ENCODE data around the gene FIS1. TPM values are rescaled to one million over a fixed set of nuclear protein-coding genes. Genes with fewer than 3 reads are reported as not detected.

FIS1 gene
- total and polyA plus RNA-seq, 2 experiments from 2014 or later: 130 to 131 TPM

DNA sequence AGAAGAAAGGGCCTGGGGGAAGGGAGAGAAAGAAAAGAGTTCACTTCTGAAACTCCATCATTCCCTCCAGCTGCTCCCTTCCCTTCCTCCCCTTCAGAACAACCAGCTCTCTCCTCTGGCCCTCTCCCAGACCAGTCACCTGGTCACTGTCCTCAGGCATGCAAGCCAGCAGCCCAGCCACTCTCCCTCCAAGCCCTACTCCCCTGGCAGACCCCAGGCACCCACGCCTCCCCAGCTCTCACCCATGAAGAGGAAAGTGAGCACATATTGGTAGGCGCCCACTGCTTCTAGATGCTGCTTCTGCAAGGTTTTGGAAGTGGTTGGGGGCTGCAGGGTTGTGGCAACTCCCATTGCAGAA, 44.4 kb downstream of the FIS1 start:
- Histone ChIP-seq H3K79me2 (replicated peaks; ENCODE audit: insufficient read depth) (no peaks in the 10 kb centered on the region), H2AFZ (peak overlapping the region; percentile 94), H4K20me1 (replicated peaks; ENCODE audit: insufficient read depth) (no peaks in the 10 kb centered on the region), H3K36me3 (ENCODE audit: insufficient read depth) (no peaks in the 10 kb centered on the region), H3K27me3 (ENCODE audit: insufficient read depth) (peaks cover 25% of the 10 kb centered on the region), H3K27ac (ENCODE audit: low read depth) (peak overlapping the region; percentile 63; the same call in 1 of the 2 replicates), H3K4me1 (ENCODE audit: insufficient read depth) (peaks cover 16% of the 10 kb centered on the region), H3K4me3 (peak overlapping the region; percentile 68), H3K4me2 (peak overlapping the region; percentile 86), H3K9me2 (ENCODE audit: insufficient read depth) (no peaks in the 10 kb centered on the region), H3F3A (replicated peaks; ENCODE audit: low read depth) (peaks cover 9% of the 10 kb centered on the region)
- no peaks in the 10 kb centered on the region for H3K9me3 Mint-ChIP-seq
- H3K27ac Mint-ChIP-seq: no peak overlapping the region
- peak overlapping the region; percentile 69; the same call in 2 of the 3 replicates for H3K4me3 Mint-ChIP-seq
- H3K36me3 Mint-ChIP-seq (ENCODE audit: low read depth): no peaks in the 10 kb centered on the region
- H3K4me1 Mint-ChIP-seq: peaks cover 18% of the 10 kb centered on the region
- TF ChIP-seq EZH2 (IDR thresholded peaks at IDR 0.05; ENCODE audit: low read depth, unreplicated experiment) (no peak), ZNF114 (CRISPR knock-in tag; IDR thresholded peaks at IDR 0.05) (no peak), POLR2AphosphoS5 (IDR thresholded peaks at IDR 0.05; ENCODE audit: low read depth) (no peak), ZNF331 (CRISPR knock-in tag; IDR thresholded peaks at IDR 0.05; ENCODE audit: low read depth) (no peak), EZH2phosphoT487 (IDR thresholded peaks at IDR 0.05; ENCODE audit: unreplicated experiment) (no peak), STAT1 (IDR thresholded peaks at IDR 0.05; ENCODE audit: unreplicated experiment) (no peak), CREB1 (CRISPR knock-in tag; IDR thresholded peaks at IDR 0.05; ENCODE audit: low read depth) (no peak), JUNB (IDR thresholded peaks at IDR 0.05; ENCODE audit: unreplicated experiment) (no peak), NANOG (IDR thresholded peaks at IDR 0.05; ENCODE audit: borderline replicate concordance) (no peak)
- TF ChIP-seq, protein P1, sequence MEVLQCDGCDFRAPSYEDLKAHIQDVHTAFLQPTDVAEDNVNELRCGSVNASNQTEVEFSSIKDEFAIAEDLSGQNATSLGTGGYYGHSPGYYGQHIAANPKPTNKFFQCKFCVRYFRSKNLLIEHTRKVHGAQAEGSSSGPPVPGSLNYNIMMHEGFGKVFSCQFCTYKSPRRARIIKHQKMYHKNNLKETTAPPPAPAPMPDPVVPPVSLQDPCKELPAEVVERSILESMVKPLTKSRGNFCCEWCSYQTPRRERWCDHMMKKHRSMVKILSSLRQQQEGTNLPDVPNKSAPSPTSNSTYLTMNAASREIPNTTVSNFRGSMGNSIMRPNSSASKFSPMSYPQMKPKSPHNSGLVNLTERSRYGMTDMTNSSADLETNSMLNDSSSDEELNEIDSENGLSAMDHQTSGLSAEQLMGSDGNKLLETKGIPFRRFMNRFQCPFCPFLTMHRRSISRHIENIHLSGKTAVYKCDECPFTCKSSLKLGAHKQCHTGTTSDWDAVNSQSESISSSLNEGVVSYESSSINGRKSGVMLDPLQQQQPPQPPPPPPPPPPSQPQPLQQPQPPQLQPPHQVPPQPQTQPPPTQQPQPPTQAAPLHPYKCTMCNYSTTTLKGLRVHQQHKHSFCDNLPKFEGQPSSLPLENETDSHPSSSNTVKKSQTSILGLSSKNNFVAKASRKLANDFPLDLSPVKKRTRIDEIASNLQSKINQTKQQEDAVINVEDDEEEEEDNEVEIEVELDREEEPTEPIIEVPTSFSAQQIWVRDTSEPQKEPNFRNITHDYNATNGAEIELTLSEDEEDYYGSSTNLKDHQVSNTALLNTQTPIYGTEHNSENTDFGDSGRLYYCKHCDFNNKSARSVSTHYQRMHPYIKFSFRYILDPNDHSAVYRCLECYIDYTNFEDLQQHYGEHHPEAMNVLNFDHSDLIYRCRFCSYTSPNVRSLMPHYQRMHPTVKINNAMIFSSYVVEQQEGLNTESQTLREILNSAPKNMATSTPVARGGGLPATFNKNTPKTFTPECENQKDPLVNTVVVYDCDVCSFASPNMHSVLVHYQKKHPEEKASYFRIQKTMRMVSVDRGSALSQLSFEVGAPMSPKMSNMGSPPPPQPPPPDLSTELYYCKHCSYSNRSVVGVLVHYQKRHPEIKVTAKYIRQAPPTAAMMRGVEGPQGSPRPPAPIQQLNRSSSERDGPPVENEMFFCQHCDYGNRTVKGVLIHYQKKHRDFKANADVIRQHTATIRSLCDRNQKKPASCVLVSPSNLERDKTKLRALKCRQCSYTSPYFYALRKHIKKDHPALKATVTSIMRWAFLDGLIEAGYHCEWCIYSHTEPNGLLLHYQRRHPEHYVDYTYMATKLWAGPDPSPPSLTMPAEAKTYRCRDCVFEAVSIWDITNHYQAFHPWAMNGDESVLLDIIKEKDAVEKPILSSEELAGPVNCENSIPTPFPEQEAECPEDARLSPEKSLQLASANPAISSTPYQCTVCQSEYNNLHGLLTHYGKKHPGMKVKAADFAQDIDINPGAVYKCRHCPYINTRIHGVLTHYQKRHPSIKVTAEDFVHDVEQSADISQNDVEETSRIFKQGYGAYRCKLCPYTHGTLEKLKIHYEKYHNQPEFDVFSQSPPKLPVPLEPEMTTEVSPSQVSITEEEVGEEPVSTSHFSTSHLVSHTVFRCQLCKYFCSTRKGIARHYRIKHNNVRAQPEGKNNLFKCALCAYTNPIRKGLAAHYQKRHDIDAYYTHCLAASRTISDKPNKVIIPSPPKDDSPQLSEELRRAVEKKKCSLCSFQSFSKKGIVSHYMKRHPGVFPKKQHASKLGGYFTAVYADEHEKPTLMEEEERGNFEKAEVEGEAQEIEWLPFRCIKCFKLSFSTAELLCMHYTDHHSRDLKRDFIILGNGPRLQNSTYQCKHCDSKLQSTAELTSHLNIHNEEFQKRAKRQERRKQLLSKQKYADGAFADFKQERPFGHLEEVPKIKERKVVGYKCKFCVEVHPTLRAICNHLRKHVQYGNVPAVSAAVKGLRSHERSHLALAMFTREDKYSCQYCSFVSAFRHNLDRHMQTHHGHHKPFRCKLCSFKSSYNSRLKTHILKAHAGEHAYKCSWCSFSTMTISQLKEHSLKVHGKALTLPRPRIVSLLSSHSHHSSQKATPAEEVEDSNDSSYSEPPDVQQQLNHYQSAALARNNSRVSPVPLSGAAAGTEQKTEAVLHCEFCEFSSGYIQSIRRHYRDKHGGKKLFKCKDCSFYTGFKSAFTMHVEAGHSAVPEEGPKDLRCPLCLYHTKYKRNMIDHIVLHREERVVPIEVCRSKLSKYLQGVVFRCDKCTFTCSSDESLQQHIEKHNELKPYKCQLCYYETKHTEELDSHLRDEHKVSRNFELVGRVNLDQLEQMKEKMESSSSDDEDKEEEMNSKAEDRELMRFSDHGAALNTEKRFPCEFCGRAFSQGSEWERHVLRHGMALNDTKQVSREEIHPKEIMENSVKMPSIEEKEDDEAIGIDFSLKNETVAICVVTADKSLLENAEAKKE (CRISPR knock-in tag; IDR thresholded peaks at IDR 0.05): no peak
- TF ChIP-seq, protein P2, sequence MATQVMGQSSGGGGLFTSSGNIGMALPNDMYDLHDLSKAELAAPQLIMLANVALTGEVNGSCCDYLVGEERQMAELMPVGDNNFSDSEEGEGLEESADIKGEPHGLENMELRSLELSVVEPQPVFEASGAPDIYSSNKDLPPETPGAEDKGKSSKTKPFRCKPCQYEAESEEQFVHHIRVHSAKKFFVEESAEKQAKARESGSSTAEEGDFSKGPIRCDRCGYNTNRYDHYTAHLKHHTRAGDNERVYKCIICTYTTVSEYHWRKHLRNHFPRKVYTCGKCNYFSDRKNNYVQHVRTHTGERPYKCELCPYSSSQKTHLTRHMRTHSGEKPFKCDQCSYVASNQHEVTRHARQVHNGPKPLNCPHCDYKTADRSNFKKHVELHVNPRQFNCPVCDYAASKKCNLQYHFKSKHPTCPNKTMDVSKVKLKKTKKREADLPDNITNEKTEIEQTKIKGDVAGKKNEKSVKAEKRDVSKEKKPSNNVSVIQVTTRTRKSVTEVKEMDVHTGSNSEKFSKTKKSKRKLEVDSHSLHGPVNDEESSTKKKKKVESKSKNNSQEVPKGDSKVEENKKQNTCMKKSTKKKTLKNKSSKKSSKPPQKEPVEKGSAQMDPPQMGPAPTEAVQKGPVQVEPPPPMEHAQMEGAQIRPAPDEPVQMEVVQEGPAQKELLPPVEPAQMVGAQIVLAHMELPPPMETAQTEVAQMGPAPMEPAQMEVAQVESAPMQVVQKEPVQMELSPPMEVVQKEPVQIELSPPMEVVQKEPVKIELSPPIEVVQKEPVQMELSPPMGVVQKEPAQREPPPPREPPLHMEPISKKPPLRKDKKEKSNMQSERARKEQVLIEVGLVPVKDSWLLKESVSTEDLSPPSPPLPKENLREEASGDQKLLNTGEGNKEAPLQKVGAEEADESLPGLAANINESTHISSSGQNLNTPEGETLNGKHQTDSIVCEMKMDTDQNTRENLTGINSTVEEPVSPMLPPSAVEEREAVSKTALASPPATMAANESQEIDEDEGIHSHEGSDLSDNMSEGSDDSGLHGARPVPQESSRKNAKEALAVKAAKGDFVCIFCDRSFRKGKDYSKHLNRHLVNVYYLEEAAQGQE (IDR thresholded peaks at IDR 0.05; ENCODE audit: unreplicated experiment): no peak
- TF ChIP-seq, protein P3, sequence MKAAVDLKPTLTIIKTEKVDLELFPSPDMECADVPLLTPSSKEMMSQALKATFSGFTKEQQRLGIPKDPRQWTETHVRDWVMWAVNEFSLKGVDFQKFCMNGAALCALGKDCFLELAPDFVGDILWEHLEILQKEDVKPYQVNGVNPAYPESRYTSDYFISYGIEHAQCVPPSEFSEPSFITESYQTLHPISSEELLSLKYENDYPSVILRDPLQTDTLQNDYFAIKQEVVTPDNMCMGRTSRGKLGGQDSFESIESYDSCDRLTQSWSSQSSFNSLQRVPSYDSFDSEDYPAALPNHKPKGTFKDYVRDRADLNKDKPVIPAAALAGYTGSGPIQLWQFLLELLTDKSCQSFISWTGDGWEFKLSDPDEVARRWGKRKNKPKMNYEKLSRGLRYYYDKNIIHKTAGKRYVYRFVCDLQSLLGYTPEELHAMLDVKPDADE (IDR thresholded peaks at IDR 0.05): no peak
- TF ChIP-seq, protein P4, sequence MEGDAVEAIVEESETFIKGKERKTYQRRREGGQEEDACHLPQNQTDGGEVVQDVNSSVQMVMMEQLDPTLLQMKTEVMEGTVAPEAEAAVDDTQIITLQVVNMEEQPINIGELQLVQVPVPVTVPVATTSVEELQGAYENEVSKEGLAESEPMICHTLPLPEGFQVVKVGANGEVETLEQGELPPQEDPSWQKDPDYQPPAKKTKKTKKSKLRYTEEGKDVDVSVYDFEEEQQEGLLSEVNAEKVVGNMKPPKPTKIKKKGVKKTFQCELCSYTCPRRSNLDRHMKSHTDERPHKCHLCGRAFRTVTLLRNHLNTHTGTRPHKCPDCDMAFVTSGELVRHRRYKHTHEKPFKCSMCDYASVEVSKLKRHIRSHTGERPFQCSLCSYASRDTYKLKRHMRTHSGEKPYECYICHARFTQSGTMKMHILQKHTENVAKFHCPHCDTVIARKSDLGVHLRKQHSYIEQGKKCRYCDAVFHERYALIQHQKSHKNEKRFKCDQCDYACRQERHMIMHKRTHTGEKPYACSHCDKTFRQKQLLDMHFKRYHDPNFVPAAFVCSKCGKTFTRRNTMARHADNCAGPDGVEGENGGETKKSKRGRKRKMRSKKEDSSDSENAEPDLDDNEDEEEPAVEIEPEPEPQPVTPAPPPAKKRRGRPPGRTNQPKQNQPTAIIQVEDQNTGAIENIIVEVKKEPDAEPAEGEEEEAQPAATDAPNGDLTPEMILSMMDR (conservative IDR thresholded peaks at IDR 0.05; ENCODE audit: low read depth in 2 of 2): no peak
- peaks cover 20% of the 10 kb centered on the region for H3K27me3 Mint-ChIP-seq (ENCODE audit: insufficient read depth, low read depth, poor library complexity)
- ATAC-seq (peak; percentile 4; the same call in 2 of the 3 replicates), DNase-seq (ENCODE audit: low spot score) (no peak)
